ENCODE results near the gene SLC6A4.

DNA sequence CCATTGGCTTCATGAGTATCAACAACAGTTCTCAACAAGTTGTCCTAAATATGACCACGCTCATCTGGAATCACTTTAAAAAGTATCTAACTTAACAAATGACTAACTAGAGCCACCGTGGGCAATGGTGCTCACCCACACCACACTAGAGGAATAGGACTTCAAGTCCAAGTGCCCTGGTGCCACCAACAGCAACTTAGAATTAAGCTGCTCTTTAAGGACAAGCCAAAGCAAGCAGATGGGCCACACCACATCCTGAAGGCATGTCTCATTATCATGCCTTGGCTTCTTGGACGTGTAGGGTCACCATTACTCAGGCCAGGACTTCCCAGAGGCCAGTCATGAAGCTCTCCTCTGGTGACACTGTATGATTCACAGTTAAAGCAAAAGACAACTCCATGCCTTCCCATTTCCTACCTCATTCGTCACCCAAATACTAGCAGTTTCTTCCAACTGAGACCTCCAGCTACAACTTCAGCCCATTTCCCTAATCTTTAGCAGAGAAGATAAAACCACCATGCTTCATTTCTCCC lies 9.4 kb upstream of the SLC6A4 start:
- TF ChIP-seq, protein P1, sequence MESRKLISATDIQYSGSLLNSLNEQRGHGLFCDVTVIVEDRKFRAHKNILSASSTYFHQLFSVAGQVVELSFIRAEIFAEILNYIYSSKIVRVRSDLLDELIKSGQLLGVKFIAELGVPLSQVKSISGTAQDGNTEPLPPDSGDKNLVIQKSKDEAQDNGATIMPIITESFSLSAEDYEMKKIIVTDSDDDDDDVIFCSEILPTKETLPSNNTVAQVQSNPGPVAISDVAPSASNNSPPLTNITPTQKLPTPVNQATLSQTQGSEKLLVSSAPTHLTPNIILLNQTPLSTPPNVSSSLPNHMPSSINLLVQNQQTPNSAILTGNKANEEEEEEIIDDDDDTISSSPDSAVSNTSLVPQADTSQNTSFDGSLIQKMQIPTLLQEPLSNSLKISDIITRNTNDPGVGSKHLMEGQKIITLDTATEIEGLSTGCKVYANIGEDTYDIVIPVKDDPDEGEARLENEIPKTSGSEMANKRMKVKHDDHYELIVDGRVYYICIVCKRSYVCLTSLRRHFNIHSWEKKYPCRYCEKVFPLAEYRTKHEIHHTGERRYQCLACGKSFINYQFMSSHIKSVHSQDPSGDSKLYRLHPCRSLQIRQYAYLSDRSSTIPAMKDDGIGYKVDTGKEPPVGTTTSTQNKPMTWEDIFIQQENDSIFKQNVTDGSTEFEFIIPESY (IDR thresholded peaks at IDR 0.05) = no peak
- TF ChIP-seq, protein P2, sequence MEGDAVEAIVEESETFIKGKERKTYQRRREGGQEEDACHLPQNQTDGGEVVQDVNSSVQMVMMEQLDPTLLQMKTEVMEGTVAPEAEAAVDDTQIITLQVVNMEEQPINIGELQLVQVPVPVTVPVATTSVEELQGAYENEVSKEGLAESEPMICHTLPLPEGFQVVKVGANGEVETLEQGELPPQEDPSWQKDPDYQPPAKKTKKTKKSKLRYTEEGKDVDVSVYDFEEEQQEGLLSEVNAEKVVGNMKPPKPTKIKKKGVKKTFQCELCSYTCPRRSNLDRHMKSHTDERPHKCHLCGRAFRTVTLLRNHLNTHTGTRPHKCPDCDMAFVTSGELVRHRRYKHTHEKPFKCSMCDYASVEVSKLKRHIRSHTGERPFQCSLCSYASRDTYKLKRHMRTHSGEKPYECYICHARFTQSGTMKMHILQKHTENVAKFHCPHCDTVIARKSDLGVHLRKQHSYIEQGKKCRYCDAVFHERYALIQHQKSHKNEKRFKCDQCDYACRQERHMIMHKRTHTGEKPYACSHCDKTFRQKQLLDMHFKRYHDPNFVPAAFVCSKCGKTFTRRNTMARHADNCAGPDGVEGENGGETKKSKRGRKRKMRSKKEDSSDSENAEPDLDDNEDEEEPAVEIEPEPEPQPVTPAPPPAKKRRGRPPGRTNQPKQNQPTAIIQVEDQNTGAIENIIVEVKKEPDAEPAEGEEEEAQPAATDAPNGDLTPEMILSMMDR (IDR thresholded peaks at IDR 0.05; ENCODE audit: low read depth, low read length, missing input control) = no peak
- TF ChIP-seq EGR1 (IDR thresholded peaks at IDR 0.05; ENCODE audit: low read depth in 2 of 2) = no peak

Measured in liver (tissue), 3 donors.